ENCODE data around the gene SMARCD3.

Gene SMARCD3

GRCh38 chr7:151249034-151249731 is 689 bp upstream of the SMARCD3 start:
- TF ChIP-seq Cebpa-rat (IDR thresholded peaks at IDR 0.05) = no peak
- H3K9me3 ChIP-seq (replicated peaks in 1 of 11) = no peaks in the 10 kb centered on the region
- H3K36me3 ChIP-seq = no peaks in the 10 kb centered on the region
- H3K27me3 ChIP-seq = peaks cover 94 to 100% (median 100%) of the 10 kb centered on the region in 11 experiments
- peaks cover 39 to 67% (median 58%) of the 10 kb centered on the region in 10 experiments for H3K4me1 ChIP-seq
- H3K4me3 ChIP-seq = peak overlapping the region; percentile 55 to 72 (median 61)
- peak overlapping the region in 4 of 11 experiments; percentile 50 to 71 (median 57); a peak in 9 of 22 replicates for H3K27ac ChIP-seq
- H4K20me1 ChIP-seq = peaks cover 8 to 89% (median 62%) of the 10 kb centered on the region in 11 experiments; a peak in 18 of 22 replicates
- peak overlapping the region; percentile 51 to 75 (median 68); a peak in 21 of 22 replicates for H3K9ac ChIP-seq
- peak overlapping the region; percentile 93 to 100 (median 99) for H3K4me2 ChIP-seq

DNA sequence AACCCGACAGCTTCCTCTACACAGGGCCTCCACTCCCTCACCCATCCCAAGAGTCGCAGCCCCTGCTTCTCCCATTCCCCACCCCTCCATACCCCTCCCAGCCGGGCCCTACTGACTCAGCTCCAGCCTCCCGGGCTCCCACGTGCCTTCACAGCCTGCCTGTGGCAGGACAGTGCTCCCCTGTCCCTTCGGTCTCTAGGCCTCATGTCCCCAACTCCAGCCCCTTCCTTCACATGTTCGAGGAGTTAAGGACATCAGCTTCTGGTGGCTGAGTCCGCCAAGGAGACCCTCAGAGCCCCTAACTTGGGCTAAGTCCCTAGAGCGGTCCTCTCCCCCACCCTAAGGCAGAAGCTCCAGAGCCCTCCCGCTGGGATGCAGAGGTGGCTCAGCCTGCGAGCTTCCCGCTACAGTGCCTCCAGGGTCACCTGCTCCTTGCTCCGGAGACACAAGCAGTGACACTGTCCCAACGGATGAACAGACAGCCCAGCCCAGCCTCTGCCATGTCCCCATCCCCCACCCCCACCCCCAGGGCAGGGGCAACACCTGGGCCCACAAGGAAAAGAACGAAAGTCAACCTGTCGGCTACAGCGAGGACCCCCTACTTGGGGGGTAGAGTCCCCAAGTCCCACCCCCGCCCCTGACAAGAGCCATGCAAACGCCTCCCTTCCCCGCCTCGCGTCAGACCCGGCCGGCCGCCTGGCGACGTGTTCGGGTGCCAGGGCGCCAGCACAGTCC is 716 bp downstream of the SMARCD3 start:
- peaks cover 87 to 93% (median 92%) of the 10 kb centered on the region in 11 experiments for H3K27me3 ChIP-seq
- H3K4me1 ChIP-seq = peaks cover 53 to 80% (median 71%) of the 10 kb centered on the region in 10 experiments
- H4K20me1 ChIP-seq = peaks cover 8 to 83% (median 72%) of the 10 kb centered on the region in 11 experiments; a peak in 19 of 22 replicates

GRCh38 chr7:151246851-151247580 is 1.5 kb downstream of the SMARCD3 start:
- Histone ChIP-seq H3K4me2 (peak overlapping the region; percentile 93 to 100 (median 99); a peak in 17 of 22 replicates), H3K27me3 (peaks cover 79 to 85% (median 85%) of the 10 kb centered on the region in 11 experiments), H3K9ac (no peak overlapping the region), H4K20me1 (peaks cover 8 to 83% (median 68%) of the 10 kb centered on the region in 11 experiments; a peak in 20 of 22 replicates), H3K4me1 (peaks cover 56 to 83% (median 72%) of the 10 kb centered on the region in 10 experiments), H3K9me3 (replicated peaks in 1 of 11) (no peaks in the 10 kb centered on the region), H3K27ac (no peak overlapping the region), H3K4me3 (peak overlapping the region in 2 of 10 experiments; percentile 60 to 72; a peak in 2 of 20 replicates), H3K36me3 (no peaks in the 10 kb centered on the region)
- no peak for TF ChIP-seq Cebpa-rat (IDR thresholded peaks at IDR 0.05)

More for the DNA sequence above, 716 bp downstream of the SMARCD3 start:
- H3K36me3 ChIP-seq = no peaks in the 10 kb centered on the region
- H3K4me3 ChIP-seq = peak overlapping the region; percentile 55 to 72 (median 61)
- no peak for TF ChIP-seq Cebpa-rat (IDR thresholded peaks at IDR 0.05)
- no peaks in the 10 kb centered on the region for H3K9me3 ChIP-seq (replicated peaks in 1 of 11)
- H3K4me2 ChIP-seq = peak overlapping the region; percentile 93 to 100 (median 99)
- H3K27ac ChIP-seq = peak overlapping the region in 5 of 11 experiments; percentile 14 to 71 (median 54); a peak in 3 of 22 replicates
- peak overlapping the region; percentile 51 to 75 (median 68); a peak in 21 of 22 replicates for H3K9ac ChIP-seq

DNA sequence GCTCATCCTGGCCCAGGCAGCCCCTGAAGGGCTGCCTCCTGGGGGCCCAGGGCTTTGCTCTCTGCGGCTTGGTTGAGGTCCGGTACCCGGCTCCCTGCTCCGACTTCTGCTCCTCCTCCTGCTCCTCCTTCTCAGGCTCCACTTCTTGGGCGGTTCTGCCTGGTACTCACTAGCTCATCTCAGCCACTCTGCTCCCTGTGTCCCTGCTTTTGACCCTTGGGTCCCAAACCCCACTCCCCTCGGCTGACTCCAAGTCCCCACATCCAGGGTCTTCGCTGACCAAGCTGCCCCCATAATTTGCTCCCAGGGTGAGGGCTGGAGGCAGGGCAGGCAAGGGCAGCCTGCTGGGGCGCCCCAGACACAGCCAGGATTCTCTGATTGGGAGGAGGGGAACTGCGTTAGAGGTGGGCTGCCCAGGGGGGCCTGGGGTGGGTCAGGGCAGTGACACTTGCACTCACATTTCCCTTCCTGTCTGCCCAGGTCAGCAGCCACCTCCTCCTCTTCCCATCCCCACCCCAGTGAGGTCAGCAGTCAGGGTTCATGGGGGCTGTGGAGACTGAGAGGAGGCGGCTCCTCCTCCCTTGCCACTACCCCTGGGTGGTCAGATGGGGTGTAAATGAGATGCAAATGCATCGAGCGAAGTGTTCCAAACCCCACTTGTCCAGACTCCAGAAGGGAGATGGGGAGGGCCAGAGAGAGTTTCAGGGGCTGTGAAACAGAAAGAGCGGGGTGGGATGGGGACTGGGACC is 2.2 kb downstream of the SMARCD3 start:
- H3K4me2 ChIP-seq = peak overlapping the region in 8 of 11 experiments; percentile 84 to 97 (median 92); a peak in 8 of 22 replicates

DNA sequence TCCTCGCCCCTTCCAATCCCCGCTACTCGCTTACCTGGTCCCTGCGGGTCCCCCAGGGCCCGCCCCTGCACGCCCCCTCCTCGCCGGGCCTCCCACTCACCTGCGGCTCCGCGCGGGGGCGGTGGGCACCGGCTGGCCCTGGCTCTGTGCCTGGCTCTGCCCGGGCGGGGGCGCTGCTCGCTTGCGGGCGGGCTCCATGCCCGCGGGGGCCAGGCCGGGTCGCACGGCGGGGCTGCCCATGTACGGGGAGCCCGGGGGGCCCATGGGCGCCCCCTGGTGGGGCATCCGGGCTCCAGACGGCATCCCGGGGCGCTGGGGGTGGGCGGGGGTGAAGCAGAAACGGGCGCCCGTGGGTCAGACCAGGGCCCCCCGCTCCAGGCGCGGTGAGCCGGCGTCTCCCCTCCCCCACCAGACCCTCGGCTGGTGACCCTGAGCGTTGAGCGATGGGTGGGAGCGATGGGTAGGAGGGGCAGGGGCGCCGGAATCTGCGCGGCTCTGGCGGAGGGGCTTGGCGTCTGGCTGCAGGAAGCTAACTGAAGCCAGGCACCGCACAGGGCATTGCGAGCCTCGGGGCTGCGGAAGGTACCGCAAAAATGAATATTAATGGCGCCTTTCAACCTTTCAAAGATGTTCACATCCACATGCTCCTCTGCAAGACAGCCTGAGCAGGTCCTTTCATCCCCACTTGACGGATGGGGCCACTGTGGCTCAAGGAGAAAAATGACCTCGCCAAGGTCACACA is 3.0 kb downstream of the SMARCD3 start:
- Histone ChIP-seq H3K4me3 (peak overlapping the region; percentile 44 to 63 (median 53)), H3K4me2 (peak overlapping the region; percentile 84 to 97 (median 93)), H3K27ac (no peak overlapping the region), H3K36me3 (0 out of 22 replicates have a peak, but pooled peaks cover 0 to 10% (median 0%) of the 10 kb centered on the region in 11 experiments), H3K4me1 (peaks cover 48 to 71% (median 64%) of the 10 kb centered on the region in 10 experiments), H3K27me3 (peaks cover 64 to 70% (median 70%) of the 10 kb centered on the region in 11 experiments), H3K9me3 (replicated peaks in 1 of 11) (no peaks in the 10 kb centered on the region), H3K9ac (peak overlapping the region in 8 of 11 experiments; percentile 30 to 61 (median 42); a peak in 12 of 22 replicates), H4K20me1 (peaks cover 12 to 84% (median 60%) of the 10 kb centered on the region in 11 experiments; a peak in 20 of 22 replicates)
- no peak for TF ChIP-seq Cebpa-rat (IDR thresholded peaks at IDR 0.05)

More for the DNA sequence above, 2.2 kb downstream of the SMARCD3 start:
- H3K9ac ChIP-seq = no peak overlapping the region
- peaks cover 72 to 78% (median 77%) of the 10 kb centered on the region in 11 experiments for H3K27me3 ChIP-seq
- H3K4me1 ChIP-seq = peaks cover 49 to 75% (median 67%) of the 10 kb centered on the region in 10 experiments
- no peak for TF ChIP-seq Cebpa-rat (IDR thresholded peaks at IDR 0.05)
- H3K27ac ChIP-seq = no peak overlapping the region
- H3K4me3 ChIP-seq = no peak overlapping the region
- H3K9me3 ChIP-seq (replicated peaks in 1 of 11) = no peaks in the 10 kb centered on the region
- H4K20me1 ChIP-seq = peaks cover 10 to 84% (median 66%) of the 10 kb centered on the region in 11 experiments; a peak in 20 of 22 replicates
- 0 out of 22 replicates have a peak, but pooled peaks cover 0 to 4% (median 0%) of the 10 kb centered on the region in 11 experiments for H3K36me3 ChIP-seq

- Histone ChIP-seq H3K4me1 (peaks cover 48 to 68% (median 60%) of the 10 kb centered on the region in 10 experiments), H3K9ac (peak overlapping the region in 8 of 11 experiments; percentile 30 to 61 (median 42); a peak in 12 of 22 replicates), H3K27me3 (peaks cover 58 to 64% (median 63%) of the 10 kb centered on the region in 11 experiments), H4K20me1 (peaks cover 12 to 84% (median 58%) of the 10 kb centered on the region in 11 experiments; a peak in 20 of 22 replicates), H3K9me3 (replicated peaks in 1 of 11) (no peaks in the 10 kb centered on the region), H3K4me2 (peak overlapping the region; percentile 84 to 97 (median 93)), H3K4me3 (peak overlapping the region; percentile 44 to 63 (median 53)), H3K36me3 (peaks cover 0 to 10% (median 0%) of the 10 kb centered on the region in 11 experiments; a peak in 2 of 22 replicates), H3K27ac (no peak overlapping the region)
- no peak for TF ChIP-seq Cebpa-rat (IDR thresholded peaks at IDR 0.05)
These were observed 3.6 kb downstream of the SMARCD3 start for GRCh38 chr7:151244841-151245346.
